Measurements from ENCODE around the gene DRICH1.

DNA sequence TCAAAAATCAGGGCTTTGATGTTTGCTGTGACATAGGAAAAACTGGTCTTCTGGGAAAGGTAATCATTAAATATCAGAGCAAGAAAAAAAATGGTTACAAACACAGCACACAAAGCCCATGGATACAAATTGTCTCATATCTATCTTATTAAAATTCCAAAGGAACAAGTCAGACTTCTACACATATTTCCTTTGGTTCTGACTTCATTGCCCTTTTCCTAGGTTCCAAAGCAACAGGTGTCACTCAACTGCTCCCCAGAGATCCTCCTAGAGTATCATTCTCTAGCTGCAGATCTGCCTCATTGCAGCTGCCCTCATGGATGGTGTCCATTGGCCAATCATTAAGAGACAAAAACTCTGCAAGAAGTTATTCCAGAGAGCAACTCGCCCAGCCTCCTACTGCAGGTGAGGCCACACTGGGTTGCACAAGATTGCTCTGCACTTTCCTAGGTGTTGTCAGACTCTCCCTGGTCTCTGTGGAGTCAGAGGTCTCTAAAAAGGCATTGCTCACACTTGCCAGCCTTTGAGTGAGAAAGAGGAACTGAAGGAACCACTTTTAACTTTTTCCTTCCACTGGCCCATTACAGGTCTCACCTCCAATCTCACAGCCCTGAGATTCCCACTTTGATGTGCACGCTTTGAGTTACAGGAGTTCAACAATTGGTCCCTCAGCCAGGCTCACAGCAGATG, 5.7 kb downstream of the DRICH1 start:
- TF ChIP-seq, protein P1, sequence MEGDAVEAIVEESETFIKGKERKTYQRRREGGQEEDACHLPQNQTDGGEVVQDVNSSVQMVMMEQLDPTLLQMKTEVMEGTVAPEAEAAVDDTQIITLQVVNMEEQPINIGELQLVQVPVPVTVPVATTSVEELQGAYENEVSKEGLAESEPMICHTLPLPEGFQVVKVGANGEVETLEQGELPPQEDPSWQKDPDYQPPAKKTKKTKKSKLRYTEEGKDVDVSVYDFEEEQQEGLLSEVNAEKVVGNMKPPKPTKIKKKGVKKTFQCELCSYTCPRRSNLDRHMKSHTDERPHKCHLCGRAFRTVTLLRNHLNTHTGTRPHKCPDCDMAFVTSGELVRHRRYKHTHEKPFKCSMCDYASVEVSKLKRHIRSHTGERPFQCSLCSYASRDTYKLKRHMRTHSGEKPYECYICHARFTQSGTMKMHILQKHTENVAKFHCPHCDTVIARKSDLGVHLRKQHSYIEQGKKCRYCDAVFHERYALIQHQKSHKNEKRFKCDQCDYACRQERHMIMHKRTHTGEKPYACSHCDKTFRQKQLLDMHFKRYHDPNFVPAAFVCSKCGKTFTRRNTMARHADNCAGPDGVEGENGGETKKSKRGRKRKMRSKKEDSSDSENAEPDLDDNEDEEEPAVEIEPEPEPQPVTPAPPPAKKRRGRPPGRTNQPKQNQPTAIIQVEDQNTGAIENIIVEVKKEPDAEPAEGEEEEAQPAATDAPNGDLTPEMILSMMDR (conservative IDR thresholded peaks at IDR 0.05; ENCODE audit: low read depth, low read length): no peak
- no peak for TF ChIP-seq EZH2 (IDR thresholded peaks at IDR 0.05; ENCODE audit: borderline replicate concordance, low read depth, low read length, poor library complexity, severe bottlenecking)

Data from A673 (cell line).